Lung (tissue), 12 donors: ENCODE data around the gene DUSP2. TPM values are rescaled to one million over a fixed set of nuclear protein-coding genes. Genes with fewer than 3 reads are reported as not detected.

ENCODE experiments used
- ATAC-seq: fragments of 200-7000 bp; cut with Tn5 transposase; one replicate; pipeline ENCODE4 v1.9.1; 2020; ENCODE audit warnings: moderate number of reproducible peaks; ENCODE audit not compliant: insufficient read depth, low FRiP score
- DNase-seq, 3 donors: peaks; one replicate each; pipeline ENCODE4 v3.0.0-alpha.2; 2013 to 2017
- H3K27ac ChIP-seq, 2 donors: one replicate each; pipeline ENCODE4 v1.5.1; 2013; ENCODE audit warnings: mild to moderate bottlenecking in 2 of 2, moderate library complexity in 2 of 2, control low read depth in 1 of 2, inconsistent platforms in 1 of 2, low read depth in 1 of 2, low read length in 1 of 2
- H3K27me3 ChIP-seq, 3 donors: one replicate each; pipeline ENCODE4 v1.5.1; 2013; ENCODE audit warnings: low read length in 2 of 3; ENCODE audit not compliant: control insufficient read depth in 3 of 3, insufficient read depth in 3 of 3
- H3K36me3 ChIP-seq, 4 donors: one replicate each; pipeline ENCODE4 v1.5.1; 2013; ENCODE audit warnings: low read length in 4 of 4, mild to moderate bottlenecking in 1 of 4, moderate library complexity in 1 of 4; ENCODE audit not compliant: control insufficient read depth in 4 of 4, insufficient read depth in 4 of 4
- H3K4me1 ChIP-seq, 5 donors: one replicate each; pipeline ENCODE4 v1.5.1; 2013; ENCODE audit warnings: low read length in 5 of 5, mild to moderate bottlenecking in 2 of 5, moderate library complexity in 1 of 5; ENCODE audit not compliant: control insufficient read depth in 5 of 5, insufficient read depth in 5 of 5
- H3K4me3 ChIP-seq: one replicate; pipeline ENCODE4 v1.5.1; 2013; ENCODE audit warnings: mild to moderate bottlenecking, control low read depth, moderate library complexity
- H3K9ac ChIP-seq, 2 donors: one replicate each; pipeline ENCODE4 v1.5.1; 2013; ENCODE audit warnings: low read length in 2 of 2, control low read depth in 1 of 2; ENCODE audit not compliant: insufficient read depth in 1 of 2
- H3K9me3 ChIP-seq, 4 donors: one replicate each; pipeline ENCODE4 v1.5.1; 2013; ENCODE audit warnings: low read length in 3 of 4, mild to moderate bottlenecking in 1 of 4, moderate library complexity in 1 of 4; ENCODE audit not compliant: control insufficient read depth in 4 of 4, insufficient read depth in 3 of 4
- WGBS, 2 donors: extraction: QIAGEN DNeasy Blood & Tissue Kit; methylation state at CpG; one replicate each; pipeline ENCODE4 v1.1.7; 2013; 5-methylcytosine and 5-hydroxymethylcytosine counted together
- polyA plus RNA-seq, 2 donors: library from polyadenylated mRNA; stranded (reverse); fragments of 200-250 nt; gene quantifications; one replicate each; pipeline ENCODE4 v1.2.1, GENCODE V29; 2013
- total RNA-seq, 2 donors: library from RNA; depleted of rRNA in 1 of 2; stranded (reverse); fragments of >200 nt in 1 of 2; gene quantifications; one replicate each; pipeline ENCODE4 v1.2.1, GENCODE V29; 2014 to 2021
- TF ChIP-seq, protein P1 (sequence below): IDR thresholded peaks from 2 replicates; pipeline ENCODE4 v1.5.1; 2012; ENCODE audit warnings: mild to moderate bottlenecking; ENCODE audit errors: control extremely low read depth, extremely low read depth
- donor health status: control.
- donor health status: control.
- donor health status: Bipolar disorder and iron deficiency.
- donor health status: healthy.
- donor health status: DM: yes; HTN: yes; CAD: no.

Gene DUSP2
- total and polyA plus RNA-seq, 4 donors: 3.5 to 33.6 (median 5.8) TPM

DNA sequence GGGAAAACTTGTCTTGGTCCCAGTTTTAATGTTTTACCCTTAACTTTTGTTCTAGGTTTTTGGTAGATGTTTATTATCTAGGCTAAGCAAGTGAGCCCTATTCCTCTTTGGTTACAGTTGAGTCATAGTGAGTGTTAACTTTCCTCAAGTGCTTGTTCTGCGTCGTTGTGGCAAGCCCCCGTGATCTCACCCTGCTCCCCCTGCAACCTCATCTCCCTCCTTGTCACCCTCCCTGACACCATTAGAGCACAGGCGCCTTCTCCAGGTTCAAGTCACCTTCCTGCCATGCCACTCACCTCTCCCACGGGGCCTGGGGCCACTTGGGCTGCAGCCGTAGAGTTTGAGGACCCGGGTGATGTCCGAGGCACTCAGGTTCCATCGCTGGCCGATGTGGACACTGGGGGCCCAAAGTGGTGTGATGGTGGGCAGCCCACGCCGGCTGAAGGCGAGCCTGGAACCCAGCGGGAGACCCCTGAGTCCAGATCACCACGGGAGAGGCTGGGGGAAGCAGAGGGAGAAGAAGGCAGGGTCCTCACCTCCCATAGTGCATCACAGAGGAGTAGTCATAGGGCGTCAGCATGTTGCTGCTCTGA, 15.6 kb downstream of the DUSP2 start:
- ATAC-seq: no peak
- TF ChIP-seq, protein P1, sequence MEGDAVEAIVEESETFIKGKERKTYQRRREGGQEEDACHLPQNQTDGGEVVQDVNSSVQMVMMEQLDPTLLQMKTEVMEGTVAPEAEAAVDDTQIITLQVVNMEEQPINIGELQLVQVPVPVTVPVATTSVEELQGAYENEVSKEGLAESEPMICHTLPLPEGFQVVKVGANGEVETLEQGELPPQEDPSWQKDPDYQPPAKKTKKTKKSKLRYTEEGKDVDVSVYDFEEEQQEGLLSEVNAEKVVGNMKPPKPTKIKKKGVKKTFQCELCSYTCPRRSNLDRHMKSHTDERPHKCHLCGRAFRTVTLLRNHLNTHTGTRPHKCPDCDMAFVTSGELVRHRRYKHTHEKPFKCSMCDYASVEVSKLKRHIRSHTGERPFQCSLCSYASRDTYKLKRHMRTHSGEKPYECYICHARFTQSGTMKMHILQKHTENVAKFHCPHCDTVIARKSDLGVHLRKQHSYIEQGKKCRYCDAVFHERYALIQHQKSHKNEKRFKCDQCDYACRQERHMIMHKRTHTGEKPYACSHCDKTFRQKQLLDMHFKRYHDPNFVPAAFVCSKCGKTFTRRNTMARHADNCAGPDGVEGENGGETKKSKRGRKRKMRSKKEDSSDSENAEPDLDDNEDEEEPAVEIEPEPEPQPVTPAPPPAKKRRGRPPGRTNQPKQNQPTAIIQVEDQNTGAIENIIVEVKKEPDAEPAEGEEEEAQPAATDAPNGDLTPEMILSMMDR: no peak
- Histone ChIP-seq H3K36me3 (no peaks in the 10 kb centered on the region), H3K9me3 (no peaks in the 10 kb centered on the region), H3K9ac (no peak overlapping the region), H3K27ac (no peak overlapping the region), H3K4me3 (no peak overlapping the region), H3K27me3 (no peaks in the 10 kb centered on the region), H3K4me1 (no peaks in the 10 kb centered on the region)
- 81 to 90% methylated on average over 16 of the region's 16 CpGs for WGBS, 2 donors
- no peak for DNase-seq

DNA sequence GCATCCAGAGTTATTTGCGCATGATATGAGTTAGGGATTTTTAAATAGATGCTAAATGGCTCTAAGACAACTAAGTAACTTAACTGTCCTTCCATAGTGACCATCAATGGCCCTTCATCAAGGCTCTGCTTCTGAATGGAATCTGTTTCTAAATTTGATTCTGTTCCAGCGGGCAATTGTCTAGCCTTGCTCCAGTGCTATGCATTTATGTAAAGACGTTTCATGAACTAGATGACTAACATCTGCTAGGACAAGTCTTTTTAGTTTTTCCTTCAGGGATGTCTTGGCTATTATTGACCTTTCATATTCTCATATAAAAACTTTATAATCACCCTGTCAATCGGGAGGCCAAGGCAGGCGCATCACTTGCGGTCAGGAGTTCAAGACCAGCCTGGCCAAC, 16.8 kb downstream of the DUSP2 start:
- no peak overlapping the region for H3K27ac ChIP-seq
- H3K9me3 ChIP-seq: no peaks in the 10 kb centered on the region
- ATAC-seq (no peak), DNase-seq (no peak)
- TF ChIP-seq, protein P1: no peak
- no peaks in the 10 kb centered on the region for H3K27me3 ChIP-seq
- no peaks in the 10 kb centered on the region for H3K4me1 ChIP-seq
- H3K36me3 ChIP-seq: no peaks in the 10 kb centered on the region
- H3K4me3 ChIP-seq: no peak overlapping the region
- 88 to 89% methylated on average over 6 of the region's 6 CpGs for WGBS, 2 donors
- no peak overlapping the region for H3K9ac ChIP-seq

DNA sequence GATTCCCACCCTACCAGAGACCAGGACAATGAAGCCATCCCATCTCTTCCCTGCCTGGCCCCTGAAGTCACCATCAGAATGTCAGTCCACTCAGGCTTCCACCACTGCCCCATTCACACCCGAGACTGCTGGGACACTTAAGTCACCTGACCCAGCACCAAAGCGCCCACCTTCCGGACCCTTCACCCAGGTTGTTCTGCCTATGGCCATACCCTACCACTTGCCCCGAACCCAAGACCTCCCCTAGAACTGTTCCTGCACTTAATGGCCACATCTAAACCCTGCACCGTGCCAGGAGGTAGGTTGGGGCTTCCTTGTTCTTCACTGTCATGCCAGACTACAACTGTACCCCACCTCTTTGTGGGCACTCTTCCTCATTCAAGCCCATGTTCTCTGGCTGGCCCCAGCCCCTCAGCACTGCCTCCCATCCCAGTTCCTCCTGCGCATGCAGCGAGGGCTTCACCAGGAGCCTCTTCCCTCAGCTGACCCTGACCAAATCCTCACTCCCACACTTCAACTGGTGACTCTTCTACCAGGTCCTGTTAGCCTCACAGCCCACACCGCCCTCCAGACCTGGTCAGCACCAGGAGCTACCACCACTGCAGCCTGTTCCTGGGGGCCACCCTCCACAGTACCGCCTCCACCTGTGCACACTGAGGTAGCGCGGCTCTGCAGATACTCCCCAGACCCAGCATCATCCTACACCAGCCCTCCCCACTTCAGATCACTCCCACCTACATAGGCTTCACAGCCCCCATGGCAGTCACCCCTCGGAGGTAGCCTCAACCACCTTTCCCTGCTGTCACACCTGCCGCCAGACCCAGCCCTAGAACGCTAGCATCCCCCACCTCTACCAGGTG, 20.6 kb downstream of the DUSP2 start:
- no peak overlapping the region for H3K4me3 ChIP-seq
- peaks cover 0 to 2% (median 0%) of the 10 kb centered on the region in 4 donors for H3K9me3 ChIP-seq
- no peaks in the 10 kb centered on the region for H3K36me3 ChIP-seq
- ATAC-seq (no peak), DNase-seq (no peak)
- TF ChIP-seq, protein P1: no peak
- no peak overlapping the region for H3K27ac ChIP-seq
- WGBS, 2 donors: 93% methylated on average over 14 of the region's 14 CpGs
- no peaks in the 10 kb centered on the region for H3K4me1 ChIP-seq
- peaks cover 0 to 5% (median 4%) of the 10 kb centered on the region in 3 donors for H3K27me3 ChIP-seq
- H3K9ac ChIP-seq: no peak overlapping the region
